ENCODE measurements around the gene SMDT1.
"Not testable (repeated sequence)": the region's sequence is repeated elsewhere in the genome, so short reads cannot be mapped to it uniquely, and the experiment has no call there.

Gene SMDT1

DNA sequence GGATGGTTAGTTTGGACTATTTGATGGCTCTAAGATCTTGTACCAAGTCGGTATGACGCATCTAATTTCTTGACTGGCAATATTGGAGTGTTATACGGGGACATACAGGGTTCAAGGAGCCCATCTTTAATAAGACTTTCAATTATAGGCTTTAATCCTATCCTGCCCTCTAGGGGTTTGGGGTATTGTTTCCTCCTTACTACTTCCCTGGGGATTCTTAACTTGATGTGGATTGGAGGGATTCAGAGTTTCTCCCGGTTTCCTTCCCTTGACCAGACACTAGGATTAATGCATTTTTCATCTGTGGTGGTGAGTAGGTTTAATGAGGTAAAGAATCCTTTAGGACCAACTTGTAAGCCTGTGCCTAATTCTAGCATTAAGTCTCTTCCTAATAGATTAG is 32.3 kb downstream of the SMDT1 start:
- DNase-seq (ENCODE audit: low read depth), result no peak

DNA sequence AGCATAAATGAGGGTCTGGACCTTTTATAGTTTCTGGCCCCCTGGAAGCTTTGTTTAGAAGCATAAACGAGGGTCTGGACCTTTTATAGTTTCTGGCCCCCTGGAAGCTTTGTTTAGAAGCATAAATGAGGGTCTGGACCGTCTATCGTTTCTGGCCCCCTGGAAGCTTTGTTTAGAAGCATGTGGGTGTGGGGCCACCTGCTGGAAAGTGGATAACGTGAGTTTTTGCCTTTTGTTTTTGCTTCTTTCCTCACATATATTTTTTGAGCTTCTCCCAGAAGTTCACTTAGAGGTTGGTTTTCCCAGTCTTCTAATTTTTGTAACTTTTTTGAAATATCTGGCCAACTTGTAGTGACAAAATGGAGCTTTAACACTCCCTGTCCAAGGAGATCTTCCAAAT is 33.3 kb downstream of the SMDT1 start:
- not testable (repeated sequence) for DNase-seq (ENCODE audit: low read depth)

DNA sequence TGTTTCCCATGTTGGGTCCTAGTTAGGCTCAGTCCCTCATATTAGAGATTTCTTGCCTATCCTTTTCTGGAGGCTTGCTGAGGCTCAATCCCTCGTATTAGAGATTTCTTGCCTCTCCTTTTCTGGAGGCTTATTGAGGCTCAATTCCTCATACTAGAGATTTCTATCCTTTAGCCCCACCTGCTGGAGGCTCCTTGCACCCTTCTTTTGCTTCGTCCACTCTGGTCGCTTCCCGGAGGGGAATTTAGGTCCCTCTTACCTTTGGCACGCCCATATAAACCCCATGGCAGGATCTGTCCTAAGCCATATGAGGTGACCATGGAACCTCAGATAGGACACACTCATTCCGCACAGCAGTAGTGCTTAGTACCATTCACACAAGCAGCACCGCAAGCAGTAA is 35.2 kb downstream of the SMDT1 start:
- no peak for DNase-seq (ENCODE audit: low read depth)

DNA sequence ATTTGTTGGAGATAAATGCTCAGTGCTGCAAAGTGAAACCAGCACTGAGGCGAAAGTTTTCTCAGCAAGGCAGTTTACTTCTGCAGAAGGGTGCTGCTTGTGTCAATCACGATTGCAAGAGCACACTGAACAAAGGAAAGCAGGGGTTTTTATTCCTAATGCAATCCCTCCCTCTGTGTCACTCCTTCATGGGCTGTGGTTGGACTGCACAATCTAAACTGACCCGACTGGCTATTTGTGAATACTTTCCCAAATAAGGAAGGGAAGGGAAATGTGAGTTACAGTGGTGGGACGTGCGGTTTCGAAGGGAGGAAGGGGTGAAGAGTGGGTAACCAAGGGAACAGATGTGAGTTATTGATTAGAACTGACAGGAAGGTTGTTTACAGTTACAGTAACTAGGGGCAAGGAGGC is 35.9 kb downstream of the SMDT1 start:
- DNase-seq (ENCODE audit: low read depth), result not testable (repeated sequence)

DNA sequence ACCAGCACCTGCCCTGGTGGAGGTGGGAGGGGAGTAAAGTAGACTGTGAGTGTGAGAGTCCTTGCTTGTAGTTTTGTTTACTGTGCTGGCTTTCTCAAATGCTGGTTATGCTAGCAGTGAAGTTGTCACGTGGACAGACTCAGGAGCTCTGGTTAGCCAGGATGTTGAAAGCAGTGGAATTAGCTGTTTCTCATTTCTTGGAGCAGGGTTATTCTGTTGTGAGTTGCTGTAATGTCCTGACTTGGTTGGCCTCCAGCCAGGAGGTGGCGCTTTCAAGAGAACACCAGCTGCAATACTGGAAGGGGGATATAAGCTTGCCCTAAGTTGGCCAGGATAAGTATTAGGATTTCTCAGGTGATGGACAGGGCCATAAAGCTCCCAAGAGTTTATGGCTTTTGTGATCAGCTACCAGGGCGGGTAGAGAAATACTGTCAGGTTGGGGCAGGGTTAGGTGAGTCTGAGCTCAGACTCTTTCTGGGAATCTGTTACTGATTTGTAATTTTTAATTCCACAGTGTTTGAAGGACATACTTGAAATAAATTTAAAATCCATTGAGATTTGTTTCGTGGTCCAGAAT is 37.4 kb downstream of the SMDT1 start:
- DNase-seq (ENCODE audit: low read depth), result no peak

DNA sequence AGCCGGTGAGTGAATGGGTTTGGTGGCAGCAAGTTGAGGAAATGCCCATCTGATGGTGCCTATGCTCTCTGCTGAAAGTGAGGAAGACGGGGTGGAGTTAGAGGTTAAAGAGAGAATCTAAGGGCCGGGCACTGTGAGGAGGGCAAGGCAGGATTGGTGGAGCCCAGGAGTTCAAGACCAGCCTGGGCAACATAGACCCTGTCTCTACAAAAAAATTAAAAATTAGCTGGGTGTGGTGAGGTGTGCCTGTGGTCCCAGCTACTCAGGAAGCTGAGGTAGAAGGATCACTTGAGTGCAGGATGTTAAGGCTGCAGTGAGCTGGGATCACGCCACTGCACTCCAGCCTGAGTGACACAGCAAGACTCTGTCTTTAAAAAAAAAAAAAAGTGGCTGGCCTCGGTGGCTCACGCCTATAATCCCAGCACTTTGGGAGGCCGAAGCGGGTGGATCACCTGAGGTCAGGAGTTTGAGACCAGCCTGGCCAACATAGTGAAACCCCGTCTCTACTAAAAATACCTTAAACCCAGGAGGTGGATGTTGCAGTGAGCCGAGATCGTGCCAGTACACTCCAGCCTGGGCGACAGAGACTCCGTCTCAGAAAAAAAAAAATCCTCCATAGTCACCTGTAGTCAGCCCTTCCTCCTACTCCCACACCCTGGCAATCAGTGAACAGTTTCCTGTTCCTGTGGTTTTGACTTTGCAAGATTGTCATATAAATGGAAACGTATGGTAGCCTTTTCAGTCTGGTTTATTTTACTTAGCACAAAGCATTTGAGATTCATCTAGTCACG is 40.9 kb downstream of the SMDT1 start:
- DNase-seq (ENCODE audit: low read depth), result not testable (repeated sequence)

DNA sequence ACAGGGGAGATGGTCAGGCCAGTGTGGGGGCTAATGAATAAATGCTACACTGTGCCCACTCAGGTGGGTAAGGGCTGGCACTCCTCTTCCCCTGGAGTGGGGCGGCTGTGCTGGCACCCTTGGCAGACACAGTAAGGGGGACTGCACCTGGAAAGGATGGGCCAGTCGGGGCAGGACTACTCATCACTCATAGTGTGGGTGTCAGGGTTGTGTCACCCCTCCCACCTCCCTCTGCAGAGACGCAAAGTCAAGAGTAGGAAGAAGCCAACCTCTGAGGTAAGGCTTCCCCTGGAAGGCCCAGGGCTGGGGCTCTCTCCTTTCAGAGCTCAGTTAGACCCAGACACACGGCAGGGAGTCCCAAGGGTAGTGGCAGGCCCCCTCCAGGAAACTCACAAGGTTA is 44.0 kb downstream of the SMDT1 start:
- not testable (repeated sequence) for DNase-seq (ENCODE audit: low read depth)

DNA sequence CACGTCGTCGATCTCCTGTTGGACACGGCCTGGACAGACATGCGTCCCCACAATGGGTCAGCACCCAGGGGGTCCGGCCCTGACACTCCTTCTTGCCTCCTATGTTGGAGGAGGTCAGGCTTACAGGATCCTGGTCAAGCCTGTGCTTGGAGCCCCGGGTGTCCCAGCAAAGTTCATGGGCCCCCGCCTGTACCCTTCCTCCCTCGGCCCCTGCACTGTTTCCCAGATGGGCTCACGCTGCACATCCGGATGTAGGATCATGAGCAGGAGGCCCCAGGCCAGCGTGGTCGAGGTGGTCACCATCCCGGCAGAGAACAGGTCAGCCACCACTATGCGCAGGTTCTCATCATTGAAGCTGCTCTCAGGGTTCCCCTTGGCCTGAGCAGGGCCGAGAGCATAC is 48.1 kb downstream of the SMDT1 start:
- DNase-seq (ENCODE audit: low read depth), result no peak

DNA sequence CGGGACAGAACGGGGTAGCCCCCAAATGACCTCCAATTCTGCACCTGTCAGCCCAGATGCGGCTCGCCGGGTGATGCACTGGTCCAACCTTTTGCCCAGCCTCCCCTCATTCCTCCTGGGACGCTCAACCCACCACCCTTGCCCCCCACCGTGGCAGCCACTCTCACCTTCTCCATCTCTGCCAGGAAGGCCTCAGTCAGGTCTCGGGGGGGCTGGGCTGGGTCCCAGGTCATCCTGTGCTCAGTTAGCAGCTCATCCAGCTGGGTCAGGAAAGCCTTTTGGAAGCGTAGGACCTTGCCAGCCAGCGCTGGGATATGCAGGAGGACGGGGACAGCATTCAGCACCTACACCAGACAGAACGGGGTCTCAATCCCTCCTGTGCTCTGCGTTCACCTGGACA is 48.5 kb downstream of the SMDT1 start:
- not testable (repeated sequence) for DNase-seq (ENCODE audit: low read depth)

DNA sequence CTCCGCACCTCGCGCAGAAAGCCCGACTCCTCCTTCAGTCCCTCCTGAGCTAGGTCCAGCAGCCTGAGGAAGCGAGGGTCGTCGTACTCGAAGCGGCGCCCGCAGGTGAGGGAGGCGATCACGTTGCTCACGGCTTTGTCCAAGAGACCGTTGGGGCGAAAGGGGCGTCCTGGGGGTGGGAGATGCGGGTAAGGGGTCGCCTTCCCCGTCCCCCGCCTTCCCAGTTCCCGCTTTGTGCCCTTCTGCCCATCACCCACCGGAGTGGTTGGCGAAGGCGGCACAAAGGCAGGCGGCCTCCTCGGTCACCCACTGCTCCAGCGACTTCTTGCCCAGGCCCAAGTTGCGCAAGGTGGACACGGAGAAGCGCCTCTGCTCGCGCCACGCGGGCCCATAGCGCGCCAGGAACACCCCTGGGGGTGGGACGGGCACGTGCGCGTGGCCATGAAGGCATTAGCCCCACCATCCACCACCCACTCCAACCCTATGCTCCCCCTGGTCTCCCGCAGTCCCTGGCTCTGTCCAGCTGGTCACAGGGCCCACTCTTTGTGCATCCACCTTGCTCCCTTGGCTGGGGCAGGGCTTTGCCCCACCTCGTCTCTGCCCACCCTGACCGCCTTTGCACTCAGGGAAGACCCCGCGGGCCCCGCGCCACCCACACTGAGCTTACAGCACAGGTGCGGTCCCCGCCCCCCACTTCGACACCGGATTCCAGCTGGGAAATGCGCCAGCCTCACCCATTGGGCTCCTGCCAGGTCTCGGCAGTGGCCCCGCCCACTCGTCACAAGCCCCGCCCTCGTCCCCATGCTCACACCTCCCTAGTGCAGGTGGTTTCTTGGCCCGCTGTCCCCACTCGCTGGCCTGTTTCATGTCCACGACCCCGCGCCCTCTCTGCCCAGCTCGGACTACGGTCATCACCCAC is 49.5 kb downstream of the SMDT1 start:
- DNase-seq (ENCODE audit: low read depth), result not testable (repeated sequence)

DNA sequence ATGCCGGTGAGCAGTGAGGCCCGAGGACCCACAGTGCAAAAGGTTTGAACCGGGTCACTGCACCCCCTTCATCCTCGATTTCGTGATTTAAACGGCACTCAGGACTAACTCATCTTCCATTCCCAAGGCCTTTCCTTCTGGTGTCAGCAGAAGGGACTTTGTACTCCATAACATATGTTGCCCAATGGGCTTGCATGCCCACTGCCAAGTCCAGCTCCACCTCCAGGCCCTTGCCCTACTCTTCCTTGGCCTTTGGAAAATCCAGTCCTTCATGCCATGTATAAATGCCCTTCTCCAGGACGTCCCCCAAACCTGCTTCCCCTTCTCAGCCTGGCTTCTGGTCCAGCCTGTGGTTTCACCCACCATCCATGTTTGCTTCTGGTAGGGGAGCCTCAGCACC is 50.7 kb downstream of the SMDT1 start:
- DNase-seq (ENCODE audit: low read depth), result not testable (repeated sequence)

DNA sequence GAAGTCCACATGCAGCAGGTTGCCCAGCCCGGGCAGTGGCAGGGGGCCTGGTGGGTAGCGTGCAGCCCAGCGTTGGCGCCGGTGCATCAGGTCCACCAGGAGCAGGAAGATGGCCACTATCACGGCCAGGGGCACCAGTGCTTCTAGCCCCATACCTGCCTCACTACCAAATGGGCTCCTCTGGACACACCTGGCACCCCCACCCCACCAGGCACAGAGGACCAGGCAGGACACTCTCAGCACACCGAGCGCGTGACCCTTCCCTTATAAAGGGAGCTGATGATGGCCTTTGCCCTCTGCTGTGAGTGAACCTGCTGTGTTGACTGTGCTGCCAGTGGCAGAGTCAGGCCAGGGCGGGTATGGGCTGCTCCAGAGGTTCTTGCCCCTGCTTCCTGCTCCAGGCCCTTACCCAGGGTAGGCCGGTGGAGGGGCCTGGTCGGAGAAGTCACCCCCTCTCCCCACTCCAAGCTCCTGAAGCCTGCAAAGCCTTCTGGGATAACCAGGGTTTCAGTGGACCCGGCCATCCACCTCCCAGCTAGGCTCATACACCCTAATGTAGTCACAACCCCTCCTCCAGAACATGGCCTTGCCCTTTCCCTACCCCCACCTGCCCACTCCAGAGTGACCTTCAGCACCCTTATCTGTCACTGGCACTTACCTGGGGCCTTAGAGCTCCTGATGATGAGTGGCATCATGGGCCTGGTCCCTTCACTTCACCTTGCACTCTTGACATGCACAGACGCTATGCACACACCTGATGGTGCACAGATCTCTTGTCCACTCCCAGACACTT is 51.3 kb downstream of the SMDT1 start, which contains the start of gene CYP2D6:
TSS of gene CYP2D6 (minus strand) at position 172 of the 793 bp plus-strand sequence. CDS start at position 153, 19 bp downstream.
- not testable (repeated sequence) for DNase-seq (ENCODE audit: low read depth)

DNA sequence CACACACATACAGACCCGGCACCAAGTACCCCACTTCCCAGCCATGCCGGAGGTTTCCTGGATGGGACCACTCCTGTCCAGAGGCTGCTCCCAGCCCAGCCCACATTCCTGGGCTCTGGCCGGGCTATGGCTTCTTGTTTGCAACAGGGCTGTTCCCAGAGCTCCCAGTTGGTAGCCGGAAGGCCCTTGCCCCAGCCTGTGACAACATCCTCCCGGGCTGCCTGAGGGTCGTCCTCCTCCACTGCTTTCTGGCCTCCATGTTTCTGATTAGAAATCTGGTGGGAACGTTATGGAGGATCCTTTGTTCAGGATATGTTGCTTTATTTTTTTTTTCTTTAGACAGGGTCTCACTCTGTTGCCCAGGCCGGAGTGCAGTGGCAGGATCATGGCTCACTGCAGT is 52.1 kb downstream of the SMDT1 start:
- no peak for DNase-seq (ENCODE audit: low read depth)

DNA sequence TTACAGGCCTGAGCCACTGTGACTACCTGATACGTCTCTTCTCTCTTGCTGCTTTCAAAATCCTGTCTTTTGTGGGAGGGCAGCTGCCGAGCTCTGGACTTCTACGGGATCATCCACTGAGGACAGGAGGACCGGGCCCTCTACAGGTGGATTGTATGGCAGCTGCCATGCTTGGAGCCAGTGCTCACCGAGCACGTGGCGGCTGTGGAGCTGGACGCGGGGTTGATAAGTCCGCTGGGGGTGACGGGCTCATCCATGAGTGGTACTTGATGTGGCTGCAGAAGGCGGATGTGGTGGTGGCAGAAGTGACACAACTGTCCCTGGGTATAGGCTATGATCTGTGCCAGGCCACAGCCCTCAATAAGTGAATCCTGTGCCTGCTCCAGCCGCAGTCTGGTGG is 53.0 kb downstream of the SMDT1 start:
- DNase-seq (ENCODE audit: low read depth), result no peak
